Measurements from ENCODE around the gene KCNH3.

DNA sequence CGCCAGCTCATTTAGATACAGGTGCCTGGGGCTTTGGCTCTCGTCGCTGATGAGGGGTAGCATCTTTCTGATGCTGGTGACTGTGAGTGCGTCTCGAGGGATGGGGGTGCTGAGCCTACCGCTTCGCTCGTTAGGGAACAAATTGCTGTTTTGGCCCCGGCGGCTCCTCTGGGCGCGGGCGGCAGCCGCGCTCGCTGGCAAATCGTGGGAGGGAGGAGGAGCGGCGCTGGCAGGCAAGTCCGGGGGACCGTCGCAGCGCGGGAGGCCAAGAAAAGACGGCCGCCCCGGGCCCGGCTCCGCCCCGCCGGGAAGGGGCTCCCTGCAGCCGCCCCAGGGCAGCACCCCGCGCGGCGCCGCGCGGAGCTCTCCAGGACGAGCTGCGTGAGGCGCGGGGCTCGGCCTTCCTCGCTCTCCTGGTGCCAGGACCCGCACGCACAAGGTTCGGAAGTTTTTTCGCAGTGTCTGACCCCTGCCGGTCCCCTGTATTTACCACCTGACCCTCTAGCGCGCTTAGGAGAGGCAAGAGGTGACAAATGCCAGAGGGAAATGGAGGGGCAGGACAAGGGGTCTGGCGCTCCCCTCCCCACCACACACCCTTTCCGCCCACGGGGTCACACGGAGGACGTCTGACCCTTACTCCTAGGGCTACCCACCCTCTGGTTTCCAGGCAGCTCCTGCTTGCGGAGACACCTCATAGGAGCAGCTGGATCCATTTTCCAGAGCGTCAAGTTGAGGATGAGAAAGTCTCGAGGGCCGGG, 899 bp upstream of the KCNH3 start:
- TF ChIP-seq POLR2AphosphoS5 (IDR thresholded peaks at IDR 0.05; ENCODE audit: low read depth, low read length) = no peak
- TF ChIP-seq EZH2 (IDR thresholded peaks at IDR 0.05; ENCODE audit: low read depth, low read length, severe bottlenecking) = peak; percentile 94
- no peak for TF ChIP-seq ASH2L (IDR thresholded peaks at IDR 0.05; ENCODE audit: low read length)
- no peak for TF ChIP-seq POLR2A (IDR thresholded peaks at IDR 0.05; ENCODE audit: control extremely low read depth in 1 of 2, low read depth in 2 of 2, low read length in 2 of 2)
- TF ChIP-seq, protein P1, sequence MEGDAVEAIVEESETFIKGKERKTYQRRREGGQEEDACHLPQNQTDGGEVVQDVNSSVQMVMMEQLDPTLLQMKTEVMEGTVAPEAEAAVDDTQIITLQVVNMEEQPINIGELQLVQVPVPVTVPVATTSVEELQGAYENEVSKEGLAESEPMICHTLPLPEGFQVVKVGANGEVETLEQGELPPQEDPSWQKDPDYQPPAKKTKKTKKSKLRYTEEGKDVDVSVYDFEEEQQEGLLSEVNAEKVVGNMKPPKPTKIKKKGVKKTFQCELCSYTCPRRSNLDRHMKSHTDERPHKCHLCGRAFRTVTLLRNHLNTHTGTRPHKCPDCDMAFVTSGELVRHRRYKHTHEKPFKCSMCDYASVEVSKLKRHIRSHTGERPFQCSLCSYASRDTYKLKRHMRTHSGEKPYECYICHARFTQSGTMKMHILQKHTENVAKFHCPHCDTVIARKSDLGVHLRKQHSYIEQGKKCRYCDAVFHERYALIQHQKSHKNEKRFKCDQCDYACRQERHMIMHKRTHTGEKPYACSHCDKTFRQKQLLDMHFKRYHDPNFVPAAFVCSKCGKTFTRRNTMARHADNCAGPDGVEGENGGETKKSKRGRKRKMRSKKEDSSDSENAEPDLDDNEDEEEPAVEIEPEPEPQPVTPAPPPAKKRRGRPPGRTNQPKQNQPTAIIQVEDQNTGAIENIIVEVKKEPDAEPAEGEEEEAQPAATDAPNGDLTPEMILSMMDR (IDR thresholded peaks at IDR 0.05; ENCODE audit: control extremely low read depth in 1 of 3, insufficient read depth in 1 of 3, low read depth in 1 of 3, low read length in 3 of 3) = peak in 1 of 3 experiments; percentile 25; a peak in 1 of 4 replicates
- TF ChIP-seq SP1 (IDR thresholded peaks at IDR 0.05; ENCODE audit: low read depth, low read length) = no peak
- TF ChIP-seq JUND (IDR thresholded peaks at IDR 0.05; ENCODE audit: low read length) = no peak
- TF ChIP-seq HDAC6 (IDR thresholded peaks at IDR 0.05; ENCODE audit: low read depth, low read length) = no peak
- TF ChIP-seq NRF1 (IDR thresholded peaks at IDR 0.05; ENCODE audit: low read depth, low read length) = no peak

Data from H1 (cell line).